HepG2 (cell line): ENCODE data around the gene C20orf144. TPM values are rescaled to one million over a fixed set of nuclear protein-coding genes. Genes with fewer than 3 reads are reported as not detected.
A peak's percentile ranks its signal among the peaks of the same experiment; 100 is the strongest.

Experiments
- ATF3 ChIP-seq: sonication (generic); formaldehyde crosslinking; IDR thresholded peaks from 2 replicates; pipeline ENCODE4 v1.4.0; 2020; ENCODE audit warnings: missing genetic modification reagents
- CAMTA2 ChIP-seq: sonication (generic); formaldehyde crosslinking; IDR thresholded peaks from 2 replicates; pipeline ENCODE4 v1.4.0; 2020; ENCODE audit warnings: mild to moderate bottlenecking, missing genetic modification reagents, borderline replicate concordance
- CC2D1A ChIP-seq: sonication (generic); formaldehyde crosslinking; IDR thresholded peaks from 2 replicates; pipeline ENCODE4 v1.8.1; 2023; ENCODE audit warnings: mild to moderate bottlenecking, missing genetic modification reagents
- DNMT3B ChIP-seq: conservative IDR thresholded peaks from 2 replicates; pipeline ENCODE4 v1.6.1; 2016; ENCODE audit warnings: missing biosample characterization, control low read depth
- FOXA3 ChIP-seq: IDR thresholded peaks from 2 replicates; pipeline ENCODE4 v1.6.1; 2016; ENCODE audit warnings: missing genetic modification reagents, missing compliant biosample characterization
- HNF4A ChIP-seq: sonication (generic); formaldehyde crosslinking; IDR thresholded peaks from 2 replicates; pipeline ENCODE4 v1.4.0; 2020; ENCODE audit warnings: missing genetic modification reagents
- IKZF4 ChIP-seq: sonication (generic); formaldehyde crosslinking; IDR thresholded peaks from 2 replicates; pipeline ENCODE4 v1.5.1; 2020; ENCODE audit warnings: borderline replicate concordance, mild to moderate bottlenecking, low read depth, missing genetic modification reagents; ENCODE audit errors: not compliant biosample characterization
- MAFF ChIP-seq: IDR thresholded peaks from 2 replicates; pipeline ENCODE4 v1.6.1; 2011; ENCODE audit warnings: low read depth, low read length, improper control_type of control experiment
- MXD1 ChIP-seq: sonication (generic); formaldehyde crosslinking; IDR thresholded peaks from 2 replicates; pipeline ENCODE4 v1.4.0; 2020; ENCODE audit warnings: mild to moderate bottlenecking, missing genetic modification reagents
- NCOR1 ChIP-seq: fragments of 200-600 bp; sonication (generic); IDR thresholded peaks from 2 replicates; pipeline ENCODE4 v1.7.0; 2017; ENCODE audit warnings: antibody characterized with exemption, low read length, borderline replicate concordance
- PAX8 ChIP-seq: sonication (generic); formaldehyde crosslinking; IDR thresholded peaks from 2 replicates; pipeline ENCODE4 v1.8.0; 2022; ENCODE audit warnings: mild to moderate bottlenecking, missing genetic modification reagents, borderline replicate concordance
- SMAD3 ChIP-seq: sonication (generic); formaldehyde crosslinking; IDR thresholded peaks from 2 replicates; pipeline ENCODE4 v1.4.0; 2020; ENCODE audit warnings: missing genetic modification reagents
- SSRP1 ChIP-seq: IDR thresholded peaks from 2 replicates; pipeline ENCODE4 v1.6.1; 2016; ENCODE audit warnings: control low read depth
- ZNF256 ChIP-seq: sonication (generic); formaldehyde crosslinking; conservative IDR thresholded peaks from 2 replicates; pipeline ENCODE4 v1.4.0; 2020; ENCODE audit warnings: missing genetic modification reagents
- ZNF33B ChIP-seq: sonication (generic); formaldehyde crosslinking; IDR thresholded peaks from 2 replicates; pipeline ENCODE4 v1.5.1; 2020; ENCODE audit warnings: mild to moderate bottlenecking, missing genetic modification reagents
- ZNF609 ChIP-seq: sonication (generic); formaldehyde crosslinking; IDR thresholded peaks from 2 replicates; pipeline ENCODE4 v1.4.0; 2020; ENCODE audit warnings: mild to moderate bottlenecking, missing genetic modification reagents, borderline replicate concordance
- ZNF720 ChIP-seq: sonication (generic); formaldehyde crosslinking; IDR thresholded peaks from 2 replicates; pipeline ENCODE4 v1.4.0; 2020; ENCODE audit warnings: missing genetic modification reagents
- ZNF737 ChIP-seq: sonication (generic); formaldehyde crosslinking; IDR thresholded peaks from 2 replicates; pipeline ENCODE4 v1.5.0; 2020; ENCODE audit warnings: missing genetic modification reagents, mild to moderate bottlenecking, borderline replicate concordance
- ZNF776 ChIP-seq: sonication (generic); formaldehyde crosslinking; IDR thresholded peaks from 2 replicates; pipeline ENCODE4 v1.4.0; 2020; ENCODE audit warnings: mild to moderate bottlenecking, missing genetic modification reagents
- ZSCAN21 ChIP-seq: sonication (generic); formaldehyde crosslinking; IDR thresholded peaks from 2 replicates; pipeline ENCODE4 v1.8.0; 2022; ENCODE audit warnings: mild to moderate bottlenecking, missing genetic modification reagents, moderate library complexity, borderline replicate concordance
- polyA plus RNA-seq, 8 experiments: library from polyadenylated mRNA; depleted of rRNA in 3 of 8; stranded (reverse) in 7 of 8; unstranded in 1 of 8; fragments of >200 nt; fragmentation: Illumina TruSeq in 4 of 8; extraction: Trizol in 4 of 8; gene quantifications; 2 replicates each; pipeline versions ENCODE4 v1.2.1 to v1.2.3, GENCODE V29; 2011 to 2016; ENCODE audit warnings: low read depth in 4 of 8, missing spikeins in 1 of 8, mixed read lengths in 1 of 8; ENCODE audit not compliant: insufficient read depth in 1 of 8
- total RNA-seq, 5 experiments: library from RNA; depleted of rRNA; stranded (reverse); fragments of >200 nt; fragmentation: Illumina TruSeq; extraction: Trizol; gene quantifications; 2 replicates each; pipeline ENCODE4 v1.2.3, GENCODE V29; 2016; ENCODE audit warnings: low read depth in 1 of 5
- TF ChIP-seq, protein P1 (sequence below): IDR thresholded peaks from 2 replicates; pipeline ENCODE4 v1.6.1; 2012; ENCODE audit warnings: low read depth, low read length, improper control_type of control experiment
- TF ChIP-seq, protein P2 (sequence below): sonication (generic); formaldehyde crosslinking; IDR thresholded peaks from 2 replicates; pipeline ENCODE4 v1.4.0; 2020; ENCODE audit warnings: mild to moderate bottlenecking, low read depth, missing genetic modification reagents

The C20orf144 gene
- total and polyA plus RNA-seq, 2 of the 13 experiments (the other 11 are each of a cell fraction or from before 2014, with no cell fraction given), result 0.09 to 0.16 TPM

DNA sequence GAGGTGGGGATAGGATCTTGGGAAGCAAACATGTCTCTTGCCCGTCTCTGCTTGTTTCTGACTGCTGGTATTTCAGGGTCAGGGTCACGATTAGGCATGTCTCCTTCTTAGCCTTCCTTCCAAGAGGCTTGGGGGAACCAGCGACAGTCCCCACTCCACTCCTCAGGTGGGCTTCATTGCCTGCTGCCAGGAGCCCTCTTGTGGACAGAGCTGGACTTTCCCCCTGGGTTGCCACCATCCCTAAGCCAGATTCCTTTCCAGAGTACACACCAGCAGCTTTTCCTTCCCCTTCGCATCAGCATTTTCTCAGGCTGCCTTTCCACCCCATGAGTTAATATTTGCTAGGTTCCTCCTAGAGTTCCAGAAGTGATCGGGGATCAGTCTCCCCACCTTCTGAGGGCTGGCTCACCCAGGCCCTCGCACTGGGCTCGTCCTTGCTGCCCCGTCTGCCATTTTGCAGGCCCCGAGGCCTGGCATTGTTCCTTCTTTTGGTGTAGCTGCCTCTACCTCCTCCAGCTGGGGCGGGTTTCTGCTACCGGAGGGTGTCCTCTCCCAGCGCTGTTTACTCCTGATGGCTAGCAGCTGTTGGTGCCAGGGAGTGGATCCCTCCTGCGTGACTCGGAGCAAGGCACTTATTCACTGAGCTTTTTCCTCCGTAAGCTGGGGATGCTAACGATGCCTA lies 8.8 kb upstream of the C20orf144 start (continued):
- TF ChIP-seq ZNF609 (CRISPR knock-in tag) (no peak; the same call in 1 of the 2 replicates), CC2D1A (CRISPR knock-in tag) (peak; percentile 89; the same call in 1 of the 2 replicates), PAX8 (CRISPR knock-in tag) (0 out of 2 replicates have a peak, but pooled peaks have one; percentile 31), IKZF4 (peak; percentile 22), HNF4A (CRISPR knock-in tag) (no peak), MAFF (peak; percentile 69), ZNF256 (CRISPR knock-in tag) (no peak; the same call in 1 of the 2 replicates), DNMT3B (CRISPR knock-in tag) (peak; percentile 89; the same call in 1 of the 2 replicates), ZNF720 (CRISPR knock-in tag) (peak; percentile 67; the same call in 1 of the 2 replicates), ZNF776 (CRISPR knock-in tag) (peak; percentile 57; the same call in 1 of the 2 replicates), MXD1 (CRISPR knock-in tag) (0 out of 2 replicates have a peak, but pooled peaks have one; percentile 24), FOXA3 (CRISPR knock-in tag) (peak; percentile 59; the same call in 1 of the 2 replicates), ATF3 (CRISPR knock-in tag) (no peak), SMAD3 (0 out of 2 replicates have a peak, but pooled peaks have one; percentile 59), NCOR1 (no peak), ZSCAN21 (CRISPR knock-in tag) (no peak), ZNF33B (CRISPR knock-in tag) (no peak), ZNF737 (CRISPR knock-in tag) (no peak), SSRP1 (CRISPR knock-in tag) (peak; percentile 77; the same call in 1 of the 2 replicates), CAMTA2 (CRISPR knock-in tag) (no peak; the same call in 1 of the 2 replicates)
- TF ChIP-seq, protein P1, sequence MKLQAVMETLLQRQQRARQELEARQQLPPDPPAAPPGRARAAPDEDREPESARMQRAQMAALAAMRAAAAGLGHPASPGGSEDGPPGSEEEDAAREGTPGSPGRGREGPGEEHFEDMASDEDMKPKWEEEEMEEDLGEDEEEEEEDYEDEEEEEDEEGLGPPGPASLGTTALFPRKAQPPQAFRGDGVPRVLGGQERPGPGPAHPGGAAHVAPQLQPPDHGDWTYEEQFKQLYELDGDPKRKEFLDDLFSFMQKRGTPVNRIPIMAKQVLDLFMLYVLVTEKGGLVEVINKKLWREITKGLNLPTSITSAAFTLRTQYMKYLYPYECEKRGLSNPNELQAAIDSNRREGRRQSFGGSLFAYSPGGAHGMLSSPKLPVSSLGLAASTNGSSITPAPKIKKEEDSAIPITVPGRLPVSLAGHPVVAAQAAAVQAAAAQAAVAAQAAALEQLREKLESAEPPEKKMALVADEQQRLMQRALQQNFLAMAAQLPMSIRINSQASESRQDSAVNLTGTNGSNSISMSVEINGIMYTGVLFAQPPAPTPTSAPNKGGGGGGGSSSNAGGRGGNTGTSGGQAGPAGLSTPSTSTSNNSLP, result no peak
- TF ChIP-seq, protein P2, sequence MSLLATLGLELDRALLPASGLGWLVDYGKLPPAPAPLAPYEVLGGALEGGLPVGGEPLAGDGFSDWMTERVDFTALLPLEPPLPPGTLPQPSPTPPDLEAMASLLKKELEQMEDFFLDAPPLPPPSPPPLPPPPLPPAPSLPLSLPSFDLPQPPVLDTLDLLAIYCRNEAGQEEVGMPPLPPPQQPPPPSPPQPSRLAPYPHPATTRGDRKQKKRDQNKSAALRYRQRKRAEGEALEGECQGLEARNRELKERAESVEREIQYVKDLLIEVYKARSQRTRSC (CRISPR knock-in tag), result no peak
